HepG2 (cell line): Measurements from ENCODE around the gene ZNF680. TPM values are rescaled to one million over a fixed set of nuclear protein-coding genes. Genes with fewer than 3 reads are reported as not detected.

Experiments used
- ATF4 ChIP-seq, 2 experiments: fragments of 450-650 bp in 1 of 2; sonication (generic) in 1 of 2; formaldehyde crosslinking; IDR thresholded peaks; 2 replicates each; pipeline versions ENCODE4 v1.5.0 to v1.8.0; 2020 to 2022; ENCODE audit warnings: mild to moderate bottlenecking in 1 of 2, missing genetic modification reagents in 1 of 2
- CTCF ChIP-seq: sonication (generic); formaldehyde crosslinking; IDR thresholded peaks from 2 replicates; pipeline ENCODE4 v1.5.0; 2020; ENCODE audit warnings: mild to moderate bottlenecking, missing genetic modification reagents, moderate library complexity
- FOSL2 ChIP-seq: sonication (generic); formaldehyde crosslinking; IDR thresholded peaks from 2 replicates; pipeline ENCODE4 v1.4.0; 2020; ENCODE audit warnings: missing genetic modification reagents
- GMEB1 ChIP-seq: sonication (generic); formaldehyde crosslinking; IDR thresholded peaks from 2 replicates; pipeline ENCODE4 v1.5.1; 2020; ENCODE audit warnings: missing genetic modification reagents, mild to moderate bottlenecking, borderline replicate concordance
- GTF2F1 ChIP-seq: fragments of 150-350 bp; IDR thresholded peaks from 2 replicates; pipeline ENCODE4 v1.6.1; 2014; ENCODE audit warnings: low read length
- JUN ChIP-seq: sonication (generic); formaldehyde crosslinking; IDR thresholded peaks from 2 replicates; pipeline ENCODE4 v1.4.0; 2020; ENCODE audit warnings: mild to moderate bottlenecking, missing genetic modification reagents
- KLF11 ChIP-seq: IDR thresholded peaks from 2 replicates; pipeline ENCODE4 v1.6.1; 2016; ENCODE audit warnings: missing compliant biosample characterization
- MAFK ChIP-seq, 2 experiments: IDR thresholded peaks in 1 of 2; conservative IDR thresholded peaks in 1 of 2; 2 replicates each; pipeline ENCODE4 v1.6.1; 2011; ENCODE audit warnings: improper control_type of control experiment in 2 of 2, low read length in 2 of 2
- REL ChIP-seq: sonication (generic); formaldehyde crosslinking; conservative IDR thresholded peaks from 2 replicates; pipeline ENCODE4 v1.8.0; 2022; ENCODE audit warnings: mild to moderate bottlenecking, missing genetic modification reagents, moderate library complexity
- RXRA ChIP-seq: sonication (generic); formaldehyde crosslinking; IDR thresholded peaks from 2 replicates; pipeline ENCODE4 v1.5.1; 2020; ENCODE audit warnings: missing genetic modification reagents
- SOX13 ChIP-seq, 3 experiments: fragments of 450-650 bp in 1 of 3; sonication (generic) in 1 of 3; formaldehyde crosslinking in 1 of 3; IDR thresholded peaks in 2 of 3; conservative IDR thresholded peaks in 1 of 3; 2 replicates each; pipeline versions ENCODE4 v1.5.0 to v1.6.1; 2016 to 2020; ENCODE audit warnings: antibody characterized with exemption in 1 of 3, mild to moderate bottlenecking in 1 of 3, missing compliant biosample characterization in 1 of 3, missing genetic modification reagents in 1 of 3, moderate library complexity in 1 of 3
- SOX6 ChIP-seq, 2 experiments: fragments of 450-650 bp in 1 of 2; sonication (generic) in 1 of 2; formaldehyde crosslinking in 1 of 2; IDR thresholded peaks; 2 replicates each; pipeline versions ENCODE4 v1.4.0 to v1.6.1; 2017 to 2020; ENCODE audit warnings: antibody characterized with exemption in 1 of 2, mild to moderate bottlenecking in 1 of 2, missing genetic modification reagents in 1 of 2
- ZBTB33 ChIP-seq: sonication (generic); formaldehyde crosslinking; IDR thresholded peaks from 2 replicates; pipeline ENCODE4 v1.4.0; 2020; ENCODE audit warnings: missing genetic modification reagents
- ZMAT3 ChIP-seq: sonication (generic); formaldehyde crosslinking; conservative IDR thresholded peaks from 2 replicates; pipeline ENCODE4 v1.7.0; 2021; ENCODE audit warnings: missing genetic modification reagents
- ZNF101 ChIP-seq: sonication (generic); formaldehyde crosslinking; IDR thresholded peaks from 2 replicates; pipeline ENCODE4 v1.4.0; 2020; ENCODE audit warnings: mild to moderate bottlenecking, low read depth, missing genetic modification reagents, borderline replicate concordance
- ZNF331 ChIP-seq: sonication (generic); formaldehyde crosslinking; IDR thresholded peaks from 2 replicates; pipeline ENCODE4 v1.4.0; 2020; ENCODE audit warnings: missing genetic modification reagents
- ZNF562 ChIP-seq: sonication (generic); formaldehyde crosslinking; IDR thresholded peaks from 2 replicates; pipeline ENCODE4 v1.8.0; 2022; ENCODE audit warnings: missing genetic modification reagents, borderline replicate concordance
- ZNF7 ChIP-seq: IDR thresholded peaks from 2 replicates; pipeline ENCODE4 v1.6.1; 2016; ENCODE audit warnings: missing biosample characterization, missing genetic modification reagents
- ZNF704 ChIP-seq: sonication (generic); formaldehyde crosslinking; IDR thresholded peaks from 2 replicates; pipeline ENCODE4 v1.8.1; 2023; ENCODE audit warnings: mild to moderate bottlenecking, inconsistent platforms, moderate library complexity, missing genetic modification reagents, borderline replicate concordance
- ZSCAN21 ChIP-seq: sonication (generic); formaldehyde crosslinking; IDR thresholded peaks from 2 replicates; pipeline ENCODE4 v1.8.0; 2022; ENCODE audit warnings: mild to moderate bottlenecking, missing genetic modification reagents, moderate library complexity, borderline replicate concordance
- polyA plus RNA-seq, 8 experiments: library from polyadenylated mRNA; depleted of rRNA in 3 of 8; stranded (reverse) in 7 of 8; unstranded in 1 of 8; fragments of >200 nt; fragmentation: Illumina TruSeq in 4 of 8; extraction: Trizol in 4 of 8; gene quantifications; 2 replicates each; pipeline versions ENCODE4 v1.2.1 to v1.2.3, GENCODE V29; 2011 to 2016; ENCODE audit warnings: low read depth in 4 of 8, missing spikeins in 1 of 8, mixed read lengths in 1 of 8; ENCODE audit not compliant: insufficient read depth in 1 of 8
- total RNA-seq, 5 experiments: library from RNA; depleted of rRNA; stranded (reverse); fragments of >200 nt; fragmentation: Illumina TruSeq; extraction: Trizol; gene quantifications; 2 replicates each; pipeline ENCODE4 v1.2.3, GENCODE V29; 2016; ENCODE audit warnings: low read depth in 1 of 5

Gene ZNF680
- total and polyA plus RNA-seq, 2 of the 13 experiments (the other 11 are each of a cell fraction or from before 2014, with no cell fraction given): 2.1 to 12.4 TPM

GRCh38 chr7:64599359-64599758 is 36.5 kb upstream of the ZNF680 start (continued):
- TF ChIP-seq ZBTB33: peak; percentile 31; the same call in 1 of the 2 replicates
- no peak for TF ChIP-seq ZNF704 (CRISPR knock-in tag)
- TF ChIP-seq SOX13 (IDR thresholded peaks at IDR 0.05): no peak
- 0 out of 4 replicates have a peak, but pooled peaks of 1 of the 2 experiments have one; percentile 18 for TF ChIP-seq SOX13 (CRISPR knock-in tag; conservative IDR thresholded peaks at IDR 0.05 in 1 of 2, IDR thresholded peaks at IDR 0.05 in 1 of 2)
- TF ChIP-seq FOSL2 (CRISPR knock-in tag): peak; percentile 83
- no peak for TF ChIP-seq GMEB1 (CRISPR knock-in tag)
- TF ChIP-seq REL (CRISPR knock-in tag): no peak
- no peak for TF ChIP-seq ZNF562 (CRISPR knock-in tag)
- TF ChIP-seq SOX6 (IDR thresholded peaks at IDR 0.05): no peak
- peak; percentile 45; the same call in 1 of the 2 replicates for TF ChIP-seq SOX6 (CRISPR knock-in tag; IDR thresholded peaks at IDR 0.05)
- TF ChIP-seq KLF11 (CRISPR knock-in tag): no peak
- no peak for TF ChIP-seq JUN (CRISPR knock-in tag)
- no peak for TF ChIP-seq GTF2F1
- TF ChIP-seq ZNF7 (CRISPR knock-in tag): no peak
- peak; percentile 33 for TF ChIP-seq CTCF (CRISPR knock-in tag)
- TF ChIP-seq RXRA (CRISPR knock-in tag): peak; percentile 36; the same call in 1 of the 2 replicates
- TF ChIP-seq ATF4 (CRISPR knock-in tag; IDR thresholded peaks at IDR 0.05): peak in 1 of 2 experiments; percentile 87; a peak in 2 of 4 replicates
- TF ChIP-seq MAFK (conservative IDR thresholded peaks at IDR 0.05 in 1 of 2, IDR thresholded peaks at IDR 0.05 in 1 of 2; ENCODE audit: low read length in 2 of 2): peak; percentile 23 to 62; a peak in 2 of 4 replicates
- no peak for TF ChIP-seq ZNF101 (CRISPR knock-in tag)
- no peak for TF ChIP-seq ZSCAN21 (CRISPR knock-in tag)
- no peak for TF ChIP-seq ZMAT3 (CRISPR knock-in tag)
- 0 out of 2 replicates have a peak, but pooled peaks have one; percentile 28 for TF ChIP-seq ZNF331 (CRISPR knock-in tag)
